Gastroesophageal sphincter (tissue), 2 donors: Measurements from ENCODE around the gene ZNF385B.

Experiments used
- EP300 ChIP-seq: sonication (generic); formaldehyde crosslinking; IDR thresholded peaks from one replicate; pipeline ENCODE4 v1.6.1; 2017; ENCODE audit warnings: antibody characterized with exemption, mild to moderate bottlenecking
- POLR2AphosphoS5 ChIP-seq: sonication (generic); formaldehyde crosslinking; IDR thresholded peaks from one replicate; pipeline ENCODE4 v1.6.1; 2017; ENCODE audit warnings: antibody characterized with exemption

DNA sequence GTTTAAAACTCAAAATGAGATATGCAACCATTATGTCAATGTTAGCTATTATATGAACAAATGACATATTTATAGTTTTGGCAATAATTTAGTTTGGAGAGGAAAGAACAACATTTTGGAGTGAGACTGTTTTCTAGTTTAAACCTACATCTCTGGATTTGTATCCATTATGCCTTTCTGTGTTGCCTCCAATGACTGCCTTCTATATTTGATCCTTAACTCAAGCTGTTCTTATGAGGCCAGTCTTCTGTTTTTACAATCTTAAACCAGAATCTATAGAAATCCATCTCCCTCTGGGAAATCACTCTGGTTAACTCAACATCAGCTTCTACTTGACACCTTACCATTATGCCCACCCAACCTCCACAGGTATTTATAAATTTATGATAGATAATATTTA, 67.5 kb downstream of the ZNF385B start:
- TF ChIP-seq EP300 = no peak
- TF ChIP-seq POLR2AphosphoS5 = no peak
